NCI-H146 (cell line): ENCODE results near the gene ZBTB2.
"Not testable (repeated sequence)": the region's sequence is repeated elsewhere in the genome, so short reads cannot be mapped to it uniquely, and the experiment has no call there.

Experiments used
- DNase-seq: peaks from one replicate; lab custom pipeline; 2025; lab: John Stamatoyannopoulos, UW

ZBTB2 gene

DNA sequence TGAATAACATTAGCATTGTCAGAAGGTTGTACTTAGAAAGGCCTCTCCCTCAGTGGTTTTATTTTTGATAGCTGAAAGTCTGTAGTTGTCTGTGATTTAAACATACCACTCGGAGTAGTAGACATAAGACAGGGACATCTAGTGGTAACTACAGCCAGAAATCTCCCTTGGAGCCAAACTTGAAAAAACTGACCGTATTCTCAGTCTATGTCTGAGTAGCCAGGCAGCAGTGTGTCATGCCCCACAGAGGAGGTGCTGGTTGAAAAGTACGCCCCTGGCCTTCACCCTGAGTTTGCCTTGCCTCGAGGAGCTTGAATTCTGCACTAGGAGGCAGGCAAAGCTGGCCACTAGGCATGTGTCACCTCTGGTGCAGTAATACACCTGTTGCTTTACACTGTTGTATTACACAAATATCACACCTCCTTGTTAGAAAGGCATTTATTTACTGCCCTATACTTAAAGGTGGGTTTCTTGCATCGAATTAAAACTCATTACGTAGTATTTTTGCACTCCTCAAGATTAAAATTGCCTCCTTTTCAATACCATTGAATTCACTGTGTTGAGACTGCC lies 20.8 kb downstream of the ZBTB2 start:
- DNase-seq: no peak

DNA sequence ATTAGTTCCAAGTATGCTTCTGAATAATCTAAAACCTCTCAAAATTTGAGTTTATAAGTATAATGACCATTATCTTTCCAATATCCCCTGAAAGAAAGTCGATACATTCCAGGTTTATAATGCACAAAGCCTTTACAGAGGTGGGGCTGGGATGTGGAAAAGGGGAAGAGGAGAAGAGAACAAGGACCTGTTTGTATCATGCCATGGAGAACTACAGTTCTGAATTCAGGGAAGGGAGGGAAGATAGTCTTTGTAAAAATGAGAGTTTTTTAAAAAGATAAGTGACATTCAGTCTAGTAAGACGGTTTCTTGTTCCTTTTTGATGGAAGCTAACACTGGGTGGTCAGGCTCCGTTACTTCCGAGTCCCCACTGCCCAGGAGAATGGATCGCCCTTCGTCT lies 26.1 kb downstream of the ZBTB2 start:
- DNase-seq: no peak

DNA sequence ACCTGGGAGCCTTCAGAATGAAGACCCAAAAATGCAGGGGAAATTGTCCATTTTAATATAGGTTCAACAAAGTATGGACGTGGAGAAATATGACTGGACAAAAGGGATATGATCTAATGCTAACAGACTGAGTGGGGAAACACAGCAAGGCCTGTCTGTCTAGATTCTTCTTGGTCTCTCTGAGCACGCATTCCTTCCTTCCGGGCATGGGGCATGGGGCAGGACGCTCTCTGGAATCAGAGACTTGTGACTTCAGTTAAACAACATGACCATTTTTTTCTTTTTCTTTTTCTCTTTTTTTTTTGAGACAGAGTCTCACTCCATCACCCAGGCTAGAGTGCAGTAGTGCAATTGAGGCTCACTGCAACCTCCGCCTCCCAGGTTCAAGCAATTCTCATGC lies 31.9 kb downstream of the ZBTB2 start:
- DNase-seq: no peak

DNA sequence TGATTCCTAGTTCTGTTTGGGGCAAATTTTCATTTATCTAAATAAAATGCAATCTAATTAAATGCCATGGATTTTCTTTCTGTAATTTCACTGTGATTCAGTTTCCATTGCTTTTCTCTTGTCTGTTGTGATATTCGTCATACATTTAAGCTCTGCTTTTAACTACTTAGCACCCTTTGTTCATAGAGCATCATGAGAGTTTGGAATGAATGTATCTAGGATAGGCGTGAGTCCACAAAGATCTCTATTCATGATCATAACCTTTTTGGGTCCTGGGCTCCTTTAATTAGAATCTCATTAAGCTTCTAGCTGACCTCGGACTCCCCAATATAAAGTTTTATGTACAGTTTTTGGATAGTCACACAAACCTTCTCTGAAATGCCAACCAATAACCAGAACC lies 32.9 kb downstream of the ZBTB2 start:
- no peak for DNase-seq

DNA sequence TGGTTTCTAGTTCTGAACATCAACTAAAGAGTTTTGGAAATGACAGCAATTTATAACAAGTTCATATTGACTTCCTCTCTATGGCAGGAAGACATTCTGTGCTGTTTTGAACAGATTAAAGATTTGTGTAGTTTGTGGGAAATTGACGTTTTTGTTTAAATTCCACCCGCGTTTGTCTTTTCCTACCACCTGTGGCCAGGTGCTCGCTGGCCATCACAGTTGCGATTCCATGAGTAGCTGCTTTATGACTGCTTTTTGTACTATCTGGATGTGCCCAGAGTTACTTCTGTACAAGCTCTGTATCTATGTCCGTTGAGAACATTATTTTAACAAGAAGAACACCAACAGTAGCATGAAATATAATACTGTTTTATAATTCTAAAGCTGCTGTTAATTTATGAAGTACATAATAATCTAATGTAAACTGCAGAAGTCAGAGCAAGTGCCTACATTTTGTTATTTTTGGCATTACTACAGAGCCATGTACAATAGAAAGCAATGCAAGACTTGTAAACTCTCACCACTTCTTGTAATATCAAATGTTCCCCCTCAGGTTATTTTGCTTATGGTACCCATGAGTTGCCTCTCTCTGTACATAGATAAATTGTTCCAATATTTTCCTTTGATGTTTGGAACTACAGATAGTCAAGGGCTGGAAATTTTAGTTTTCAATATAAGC lies 33.5 kb downstream of the ZBTB2 start:
- no peak for DNase-seq

DNA sequence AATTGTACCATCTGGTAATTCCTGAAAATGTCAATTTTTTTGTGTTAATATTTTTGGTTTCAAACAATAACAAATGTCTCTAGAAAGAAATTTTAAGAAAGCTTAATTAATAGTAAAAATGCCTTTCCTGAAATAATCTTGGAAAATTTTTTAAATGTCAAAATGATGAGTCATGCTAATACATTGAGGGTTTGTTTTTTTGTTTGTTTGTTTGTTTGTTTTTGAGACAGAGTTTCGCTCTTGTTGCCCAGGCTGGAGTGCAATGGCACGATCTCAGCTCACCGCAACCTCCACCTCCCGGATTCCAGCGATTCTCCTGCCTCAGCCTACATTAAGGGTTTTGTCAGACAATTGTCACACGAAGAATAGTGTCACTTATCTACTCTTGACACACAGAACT lies 34.4 kb downstream of the ZBTB2 start:
- DNase-seq: not testable (repeated sequence)

DNA sequence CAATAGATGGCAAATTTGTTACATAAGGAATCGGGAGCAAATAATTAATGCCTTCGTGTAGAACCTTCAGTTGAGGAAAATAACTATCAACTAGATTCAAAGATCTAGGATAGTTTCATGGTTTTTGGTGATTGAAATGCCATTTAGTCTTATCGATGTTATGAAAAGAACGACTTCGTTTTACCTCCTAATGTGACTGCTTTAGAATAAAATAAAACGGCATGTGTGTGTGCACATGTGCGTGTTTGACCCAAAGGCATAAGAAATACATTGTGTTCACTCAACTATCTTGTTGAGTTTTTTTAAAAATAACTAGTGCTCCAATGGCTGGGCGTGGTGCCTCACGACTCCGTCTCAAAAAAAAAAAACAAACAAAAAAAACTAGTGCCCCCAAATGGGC lies 37.6 kb downstream of the ZBTB2 start:
- no peak for DNase-seq

DNA sequence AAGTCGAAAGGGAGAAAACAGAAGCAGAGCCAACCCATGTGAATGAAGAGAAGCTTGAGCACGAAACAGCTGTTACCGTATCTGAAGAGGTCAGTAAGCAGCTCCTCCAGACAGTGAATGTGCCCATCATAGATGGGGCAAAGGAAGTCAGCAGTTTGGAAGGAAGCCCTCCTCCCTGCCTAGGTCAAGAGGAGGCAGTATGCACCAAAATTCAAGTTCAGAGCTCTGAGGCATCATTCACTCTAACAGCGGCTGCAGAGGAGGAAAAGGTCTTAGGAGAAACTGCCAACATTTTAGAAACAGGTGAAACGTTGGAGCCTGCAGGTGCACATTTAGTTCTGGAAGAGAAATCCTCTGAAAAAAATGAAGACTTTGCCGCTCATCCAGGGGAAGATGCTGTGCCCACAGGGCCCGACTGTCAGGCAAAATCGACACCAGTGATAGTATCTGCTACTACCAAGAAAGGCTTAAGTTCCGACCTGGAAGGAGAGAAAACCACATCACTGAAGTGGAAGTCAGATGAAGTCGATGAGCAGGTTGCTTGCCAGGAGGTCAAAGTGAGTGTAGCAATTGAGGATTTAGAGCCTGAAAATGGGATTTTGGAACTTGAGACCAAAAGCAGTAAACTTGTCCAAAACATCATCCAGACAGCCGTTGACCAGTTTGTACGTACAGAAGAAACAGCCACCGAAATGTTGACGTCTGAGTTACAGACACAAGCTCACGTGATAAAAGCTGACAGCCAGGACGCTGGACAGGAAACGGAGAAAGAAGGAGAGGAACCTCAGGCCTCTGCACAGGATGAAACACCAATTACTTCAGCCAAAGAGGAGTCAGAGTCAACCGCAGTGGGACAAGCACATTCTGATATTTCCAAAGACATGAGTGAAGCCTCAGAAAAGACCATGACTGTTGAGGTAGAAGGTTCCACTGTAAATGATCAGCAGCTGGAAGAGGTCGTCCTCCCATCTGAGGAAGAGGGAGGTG lies 38.7 kb downstream of the ZBTB2 start:
- DNase-seq: no peak

DNA sequence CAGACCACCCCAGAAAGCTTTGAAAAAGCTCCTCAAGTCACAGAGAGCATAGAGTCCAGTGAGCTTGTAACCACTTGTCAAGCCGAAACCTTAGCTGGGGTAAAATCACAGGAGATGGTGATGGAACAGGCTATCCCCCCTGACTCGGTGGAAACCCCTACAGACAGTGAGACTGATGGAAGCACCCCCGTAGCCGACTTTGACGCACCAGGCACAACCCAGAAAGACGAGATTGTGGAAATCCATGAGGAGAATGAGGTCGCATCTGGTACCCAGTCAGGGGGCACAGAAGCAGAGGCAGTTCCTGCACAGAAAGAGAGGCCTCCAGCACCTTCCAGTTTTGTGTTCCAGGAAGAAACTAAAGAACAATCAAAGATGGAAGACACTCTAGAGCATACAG lies 39.6 kb downstream of the ZBTB2 start:
- no peak for DNase-seq

DNA sequence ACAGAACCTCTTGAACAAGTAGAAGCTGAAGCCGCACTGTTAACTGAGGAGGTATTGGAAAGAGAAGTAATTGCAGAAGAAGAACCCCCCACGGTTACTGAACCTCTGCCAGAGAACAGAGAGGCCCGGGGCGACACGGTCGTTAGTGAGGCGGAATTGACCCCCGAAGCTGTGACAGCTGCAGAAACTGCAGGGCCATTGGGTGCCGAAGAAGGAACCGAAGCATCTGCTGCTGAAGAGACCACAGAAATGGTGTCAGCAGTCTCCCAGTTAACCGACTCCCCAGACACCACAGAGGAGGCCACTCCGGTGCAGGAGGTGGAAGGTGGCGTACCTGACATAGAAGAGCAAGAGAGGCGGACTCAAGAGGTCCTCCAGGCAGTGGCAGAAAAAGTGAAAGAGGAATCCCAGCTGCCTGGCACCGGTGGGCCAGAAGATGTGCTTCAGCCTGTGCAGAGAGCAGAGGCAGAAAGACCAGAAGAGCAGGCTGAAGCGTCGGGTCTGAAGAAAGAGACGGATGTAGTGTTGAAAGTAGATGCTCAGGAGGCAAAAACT lies 40.1 kb downstream of the ZBTB2 start:
- DNase-seq: no peak

DNA sequence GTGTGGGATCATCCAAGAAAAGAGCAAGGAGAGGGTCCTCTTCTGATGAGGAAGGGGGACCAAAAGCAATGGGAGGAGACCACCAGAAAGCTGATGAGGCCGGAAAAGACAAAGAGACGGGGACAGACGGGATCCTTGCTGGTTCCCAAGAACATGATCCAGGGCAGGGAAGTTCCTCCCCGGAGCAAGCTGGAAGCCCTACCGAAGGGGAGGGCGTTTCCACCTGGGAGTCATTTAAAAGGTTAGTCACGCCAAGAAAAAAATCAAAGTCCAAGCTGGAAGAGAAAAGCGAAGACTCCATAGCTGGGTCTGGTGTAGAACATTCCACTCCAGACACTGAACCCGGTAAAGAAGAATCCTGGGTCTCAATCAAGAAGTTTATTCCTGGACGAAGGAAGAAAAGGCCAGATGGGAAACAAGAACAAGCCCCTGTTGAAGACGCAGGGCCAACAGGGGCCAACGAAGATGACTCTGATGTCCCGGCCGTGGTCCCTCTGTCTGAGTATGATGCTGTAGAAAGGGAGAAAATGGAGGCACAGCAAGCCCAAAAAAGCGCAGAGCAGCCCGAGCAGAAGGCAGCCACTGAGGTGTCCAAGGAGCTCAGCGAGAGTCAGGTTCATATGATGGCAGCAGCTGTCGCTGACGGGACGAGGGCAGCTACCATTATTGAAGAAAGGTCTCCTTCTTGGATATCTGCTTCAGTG lies 40.8 kb downstream of the ZBTB2 start:
- no peak for DNase-seq

DNA sequence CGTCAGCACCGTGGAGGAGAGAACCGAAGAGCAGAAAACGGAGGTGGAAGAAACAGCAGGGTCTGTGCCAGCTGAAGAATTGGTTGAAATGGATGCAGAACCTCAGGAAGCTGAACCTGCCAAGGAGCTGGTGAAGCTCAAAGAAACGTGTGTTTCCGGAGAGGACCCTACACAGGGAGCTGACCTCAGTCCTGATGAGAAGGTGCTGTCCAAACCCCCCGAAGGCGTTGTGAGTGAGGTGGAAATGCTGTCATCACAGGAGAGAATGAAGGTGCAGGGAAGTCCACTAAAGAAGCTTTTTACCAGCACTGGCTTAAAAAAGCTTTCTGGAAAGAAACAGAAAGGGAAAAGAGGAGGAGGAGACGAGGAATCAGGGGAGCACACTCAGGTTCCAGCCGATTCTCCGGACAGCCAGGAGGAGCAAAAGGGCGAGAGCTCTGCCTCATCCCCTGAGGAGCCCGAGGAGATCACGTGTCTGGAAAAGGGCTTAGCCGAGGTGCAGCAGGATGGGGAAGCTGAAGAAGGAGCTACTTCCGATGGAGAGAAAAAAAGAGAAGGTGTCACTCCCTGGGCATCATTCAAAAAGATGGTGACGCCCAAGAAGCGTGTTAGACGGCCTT lies 41.6 kb downstream of the ZBTB2 start:
- DNase-seq: no peak

DNA sequence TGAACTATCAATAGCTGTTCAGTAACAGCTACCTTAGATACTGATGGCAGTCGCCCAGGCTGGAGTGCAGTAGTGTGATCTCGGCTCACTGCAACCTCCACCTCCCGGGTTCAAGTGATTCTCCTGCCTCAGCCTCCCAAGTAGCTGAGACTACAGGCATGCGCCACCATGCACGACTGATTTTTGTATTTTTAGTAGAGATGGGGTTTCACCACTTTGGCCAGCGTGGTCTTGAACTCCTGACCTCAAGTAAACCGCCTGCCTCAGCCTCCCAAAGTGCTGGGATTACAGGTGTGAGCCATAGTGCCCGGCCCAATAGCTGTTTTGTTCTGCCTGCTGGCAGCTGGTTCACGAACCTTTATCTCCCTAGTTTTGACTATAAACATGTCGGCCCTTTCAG lies 48.6 kb downstream of the ZBTB2 start:
- not testable (repeated sequence) for DNase-seq

DNA sequence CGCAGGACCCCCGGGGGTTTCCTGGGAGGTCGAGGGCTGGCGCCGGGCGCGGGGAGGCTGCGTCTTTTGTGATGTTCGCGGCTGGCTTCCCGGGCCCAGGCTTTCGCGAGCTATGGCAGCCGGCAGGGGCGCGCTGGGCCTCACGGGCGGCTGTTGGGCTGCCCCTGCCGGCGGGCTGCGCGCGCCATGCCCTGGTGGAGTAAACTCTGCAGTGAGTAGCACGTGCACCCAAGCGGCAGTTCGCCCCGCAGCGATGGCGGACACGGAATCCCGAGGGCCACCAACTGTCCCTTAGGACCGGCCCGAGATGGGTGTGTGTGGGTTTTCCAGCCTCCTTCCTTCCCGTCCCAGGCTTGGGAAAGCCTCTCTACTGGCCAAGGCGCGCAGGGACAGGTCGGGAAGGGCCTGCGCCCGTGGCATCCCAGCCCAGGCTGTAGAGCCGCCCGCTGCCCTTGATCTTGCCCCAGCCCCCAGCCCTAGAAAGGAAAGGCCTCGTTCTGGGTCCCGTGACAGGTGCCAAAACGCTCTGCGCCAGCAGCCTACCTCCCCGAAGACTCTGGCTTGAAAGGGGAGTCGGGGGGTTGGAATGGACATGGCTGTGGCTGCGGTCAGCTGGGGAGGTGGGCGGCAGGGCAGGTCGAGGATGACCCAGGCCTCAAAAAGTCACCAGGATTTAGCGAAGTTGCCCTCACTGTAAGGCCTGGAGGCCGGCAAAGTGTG lies 49.7 kb downstream of the ZBTB2 start:
- no peak for DNase-seq

DNA sequence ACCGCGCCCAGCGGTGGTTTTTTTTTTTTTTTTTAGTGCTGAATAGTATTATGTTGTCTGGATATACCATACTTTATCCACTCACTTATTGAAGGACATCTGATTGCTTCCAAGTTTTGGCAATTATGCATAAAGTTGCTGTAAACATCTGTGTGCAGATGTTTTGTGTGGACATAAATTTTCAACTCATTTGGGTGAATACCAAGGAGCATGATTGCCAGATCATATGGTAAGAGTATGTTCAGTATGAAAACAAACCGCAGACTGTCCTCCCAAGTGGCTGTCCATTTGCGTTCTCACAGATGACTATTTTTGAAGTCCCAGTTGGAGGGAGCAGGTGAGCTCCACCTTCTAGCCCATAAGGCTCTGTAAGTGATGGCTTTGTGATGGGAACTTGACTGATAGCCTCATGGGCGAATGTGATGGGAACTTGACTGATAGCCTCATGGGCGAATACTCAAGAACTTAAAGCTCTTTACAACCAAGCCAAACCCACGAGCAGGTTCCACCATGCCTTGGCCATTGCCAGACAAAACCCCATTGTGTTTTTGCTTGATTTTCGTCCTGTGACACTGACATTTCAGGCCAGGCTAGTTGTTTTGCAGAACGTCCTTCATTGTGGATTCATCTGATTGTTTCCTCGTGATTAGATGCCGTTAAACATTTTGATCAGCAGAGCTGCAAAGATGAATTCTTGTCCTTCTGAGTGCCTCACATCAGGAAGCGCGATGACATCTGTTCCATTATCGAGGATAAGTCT lies 51.0 kb downstream of the ZBTB2 start:
- no peak for DNase-seq

DNA sequence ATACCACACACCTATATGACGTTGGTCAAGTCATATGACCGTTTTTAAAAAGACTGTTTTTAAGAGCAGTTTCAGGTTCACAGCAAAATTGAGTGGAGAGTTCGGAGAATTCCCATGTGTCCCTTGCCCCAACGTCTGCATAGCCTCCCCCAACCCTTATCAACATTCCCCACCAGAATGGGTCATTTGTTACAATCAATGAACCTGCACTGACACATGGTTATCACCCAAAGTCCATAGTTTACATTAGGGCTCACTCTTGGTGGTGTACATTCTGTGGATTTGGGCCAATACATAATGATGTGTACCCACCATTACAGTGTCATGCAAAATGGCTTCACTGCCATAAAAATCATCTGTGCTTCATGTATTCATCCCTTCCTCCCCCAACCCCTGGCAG lies 52.0 kb downstream of the ZBTB2 start:
- DNase-seq: no peak

DNA sequence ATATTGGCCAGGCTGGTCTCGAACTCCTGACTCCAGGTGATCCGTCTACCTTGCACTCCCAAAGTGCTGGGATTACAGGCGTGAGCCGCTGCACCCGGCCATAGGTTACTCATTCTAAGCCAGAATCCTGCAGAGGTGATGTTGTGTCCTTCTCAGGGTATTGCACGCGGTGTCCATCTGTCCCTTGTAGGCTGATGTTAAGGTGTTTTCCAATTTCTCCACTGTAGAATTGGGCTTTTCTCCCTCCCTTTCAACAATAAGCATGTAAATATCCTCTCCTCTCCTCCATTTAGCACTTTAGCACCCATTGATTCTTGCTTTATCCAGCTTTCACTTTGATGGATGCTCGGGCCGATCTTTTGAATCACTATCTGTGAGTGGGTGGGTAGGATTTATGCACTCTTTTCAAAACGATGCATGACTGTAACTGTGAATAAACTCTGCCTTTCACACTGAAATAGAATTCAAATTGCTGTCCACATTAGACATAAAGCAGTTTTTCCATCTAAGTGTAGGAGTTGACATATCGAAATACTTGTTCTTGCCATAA lies 52.6 kb downstream of the ZBTB2 start:
- DNase-seq: no peak

DNA sequence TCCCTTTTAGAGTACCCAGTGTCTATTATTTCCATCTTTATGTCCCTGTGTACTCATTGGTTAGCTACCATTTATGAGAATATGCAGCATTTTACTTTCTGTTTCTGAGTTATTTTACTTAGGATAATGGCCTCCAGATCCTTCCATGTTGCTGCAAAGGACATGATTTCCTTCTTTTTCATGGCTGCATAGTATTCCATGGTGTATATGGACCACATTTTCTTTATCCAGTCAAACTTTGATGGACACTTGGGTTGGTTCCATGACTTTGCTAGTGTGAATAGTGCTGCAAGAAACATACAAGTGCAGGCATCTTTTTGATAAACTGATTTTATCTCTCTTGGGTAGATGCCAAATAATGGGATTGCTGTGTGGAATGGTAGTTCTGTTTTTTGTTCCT lies 55.4 kb downstream of the ZBTB2 start:
- no peak for DNase-seq

DNA sequence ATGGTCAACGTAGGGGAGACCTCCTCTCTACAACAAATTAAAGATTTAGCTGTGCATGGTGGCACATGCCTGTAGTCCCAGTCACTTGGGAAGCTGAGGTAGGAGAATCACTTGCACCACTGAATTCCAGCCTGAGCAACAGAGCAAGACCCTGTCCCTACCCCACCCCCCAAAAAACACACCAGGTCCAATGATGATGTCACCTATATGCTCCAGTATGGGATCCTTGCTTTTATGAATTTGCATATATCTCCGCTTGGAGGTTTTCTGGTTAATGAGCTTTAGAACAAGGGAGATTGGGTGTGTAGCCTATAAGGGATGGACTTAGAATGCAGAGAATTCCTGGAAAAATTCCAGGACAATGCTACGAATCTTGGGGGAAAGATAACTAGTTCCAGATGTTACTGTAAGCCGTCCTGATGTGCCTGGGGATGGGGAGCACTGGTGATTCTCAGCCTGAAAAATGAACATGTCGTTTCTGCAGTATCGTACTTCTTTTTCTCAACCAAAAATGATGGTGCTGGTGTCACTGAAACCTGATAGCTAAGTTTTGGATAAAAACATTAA lies 61.1 kb downstream of the ZBTB2 start:
- DNase-seq: no peak

DNA sequence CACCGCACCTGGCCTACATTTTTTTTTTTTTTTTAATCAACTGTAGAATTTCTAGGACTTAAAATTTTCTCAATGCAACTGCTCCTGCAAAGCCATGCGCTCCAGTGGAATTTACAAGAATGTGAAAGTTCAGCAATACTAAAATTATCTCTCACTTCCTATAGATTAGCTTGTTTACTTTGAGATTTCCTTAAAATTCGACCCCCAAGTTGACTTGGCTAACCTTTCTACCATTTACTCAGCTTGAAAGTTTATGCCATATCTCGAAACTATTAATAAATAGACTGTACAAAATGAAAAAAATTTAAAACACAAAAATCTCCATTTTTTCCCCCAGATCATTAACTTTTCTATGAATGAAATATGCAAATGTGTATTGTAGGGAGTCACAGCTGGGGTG lies 64.3 kb downstream of the ZBTB2 start:
- no peak for DNase-seq
